GM18909 (cell line): ENCODE data around the gene WBP4.
"Not testable (repeated sequence)": the region's sequence is repeated elsewhere in the genome, so short reads cannot be mapped to it uniquely, and the experiment has no call there.

Source experiments
- ATAC-seq: cut with Tn5 transposase; IDR thresholded peaks from one replicate; pipeline ENCODE4 v1.9.1; 2021; ENCODE audit warnings: mild to moderate bottlenecking; ENCODE audit not compliant: unreplicated experiment, poor library complexity

The WBP4 gene

GRCh38 chr13:41075485-41075884, 14.2 kb downstream of the WBP4 start:
- no peak for ATAC-seq

DNA sequence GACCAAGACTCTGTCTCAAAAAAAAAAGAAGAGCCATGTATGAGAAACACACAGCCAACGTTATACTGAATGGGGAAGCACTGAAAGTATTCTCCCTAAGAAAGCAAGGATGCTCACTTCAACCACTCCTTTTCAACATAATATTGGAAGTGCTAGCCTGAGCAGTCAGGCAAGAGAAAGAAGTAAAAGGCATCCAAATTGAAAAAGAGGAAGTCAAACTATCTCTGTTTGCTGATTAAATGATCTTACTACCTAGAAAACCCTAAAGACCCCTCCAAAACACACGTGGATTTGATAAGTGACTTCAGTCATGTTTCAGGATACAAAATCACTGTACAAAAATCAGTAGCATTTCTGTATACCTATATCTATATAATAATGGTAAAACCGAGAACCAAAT, 16.2 kb downstream of the WBP4 start:
- no peak for ATAC-seq

GRCh38 chr13:41079725-41080124, 18.4 kb downstream of the WBP4 start:
- ATAC-seq, result no peak

DNA sequence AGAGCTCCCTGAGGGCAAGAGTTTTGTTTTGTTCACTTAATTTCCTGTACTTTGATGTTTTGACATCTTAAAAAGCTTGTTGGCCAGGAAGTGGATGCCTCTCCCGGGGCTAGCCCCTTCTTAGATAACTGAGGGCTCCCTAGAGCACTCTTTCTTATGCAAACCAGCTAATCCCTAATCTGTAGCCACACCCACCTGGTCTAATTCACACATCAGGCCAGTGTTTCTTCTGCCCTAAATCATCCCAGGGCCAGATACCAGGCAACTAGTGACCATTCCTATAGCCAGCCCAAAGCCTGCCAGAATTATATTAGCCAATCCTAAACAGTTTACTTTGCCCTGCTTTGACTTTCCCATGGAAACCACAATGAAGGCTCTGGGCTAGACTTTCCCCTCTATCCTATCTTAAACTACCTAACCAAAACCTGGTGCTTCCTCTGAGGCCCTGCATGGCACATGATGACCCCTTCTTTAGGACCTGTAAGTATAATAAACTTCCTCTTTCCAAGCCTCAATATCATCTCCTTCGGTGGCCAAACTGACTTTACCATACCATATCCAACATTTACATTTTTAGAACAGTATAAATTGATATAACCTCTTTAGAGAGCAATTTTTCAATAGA, 24.8 kb downstream of the WBP4 start:
- no peak for ATAC-seq

DNA sequence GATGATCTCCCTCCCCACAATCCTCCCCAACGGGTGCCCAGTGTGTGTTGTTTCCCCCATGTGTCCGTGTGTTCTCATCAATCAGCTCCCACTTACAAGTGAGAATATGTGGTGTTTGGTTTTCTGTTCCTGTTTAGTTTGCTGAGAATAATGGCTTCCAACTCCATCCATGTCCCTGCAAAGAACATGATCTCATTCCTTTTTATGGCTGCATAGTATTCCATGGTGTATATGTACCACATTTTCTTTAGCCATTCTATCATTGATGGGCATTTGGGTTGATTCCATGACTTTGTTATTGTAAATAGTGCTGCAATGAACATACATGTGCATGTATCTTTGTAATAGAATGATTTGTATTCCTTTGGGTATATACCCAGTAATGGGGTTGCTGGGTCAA, 34.4 kb downstream of the WBP4 start:
- ATAC-seq, result not testable (repeated sequence)

DNA sequence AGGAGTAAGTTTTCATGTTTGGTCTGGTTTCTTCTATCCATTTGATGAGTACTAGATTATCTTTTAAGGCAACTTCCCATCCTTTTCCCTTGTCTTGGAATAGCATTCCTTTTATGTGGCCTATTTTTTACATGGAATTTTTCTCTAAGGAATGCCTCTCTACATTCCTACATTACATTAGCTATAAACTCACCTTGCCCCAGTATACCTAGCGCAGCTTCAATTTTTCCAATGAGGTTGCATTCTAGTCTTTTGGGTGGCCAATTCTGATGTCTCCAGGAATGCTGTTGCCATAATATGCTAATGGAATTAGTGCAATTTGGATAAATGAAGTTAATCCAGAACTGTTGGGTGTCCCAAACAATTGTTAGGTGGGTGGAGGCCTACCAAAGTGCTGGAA, 37.5 kb downstream of the WBP4 start:
- no peak for ATAC-seq

DNA sequence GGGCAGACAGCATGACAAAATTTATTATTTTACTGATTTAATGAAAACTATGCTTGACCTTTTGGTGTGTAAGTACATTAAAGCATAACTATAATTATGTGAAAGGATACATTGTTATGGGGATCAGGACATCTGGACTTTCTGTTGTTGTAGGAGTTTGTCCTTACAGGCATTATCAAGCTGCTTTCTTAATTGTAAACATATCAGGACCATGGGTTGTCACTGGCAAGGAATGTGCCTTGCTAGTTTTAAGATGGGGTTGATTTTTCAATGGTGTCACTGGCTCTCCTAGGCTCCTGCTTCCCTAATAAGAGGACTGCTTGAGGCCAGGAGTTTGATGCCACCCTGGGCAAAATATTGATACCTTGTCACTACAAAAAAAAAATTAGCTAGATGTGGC, 38.7 kb downstream of the WBP4 start:
- no peak for ATAC-seq

GRCh38 chr13:41107104-41107571, 45.8 kb downstream of the WBP4 start:
- no peak for ATAC-seq

GRCh38 chr13:41107584-41108014, 46.3 kb downstream of the WBP4 start:
- ATAC-seq, result no peak

DNA sequence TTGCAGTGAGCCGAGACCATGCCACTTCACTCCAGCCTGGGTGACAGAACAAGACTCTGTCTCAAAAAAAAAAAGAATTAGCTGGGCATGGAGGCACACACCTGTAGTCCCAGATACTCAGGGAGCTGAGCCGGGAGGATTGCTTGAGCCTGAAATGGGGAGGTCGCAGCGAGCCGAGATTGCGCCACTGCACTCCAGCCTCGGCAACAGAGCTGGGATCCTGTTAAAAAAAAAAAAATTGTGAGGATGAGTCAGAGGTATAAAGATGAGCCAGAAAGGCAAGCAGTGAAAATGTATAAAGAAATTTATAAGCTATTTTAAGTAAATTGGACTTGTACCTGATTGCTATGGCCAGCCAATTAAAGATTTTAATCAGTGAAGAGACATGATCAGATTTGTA, 50.1 kb downstream of the WBP4 start:
- ATAC-seq, result no peak

GRCh38 chr13:41117869-41118268, 56.6 kb downstream of the WBP4 start:
- ATAC-seq, result no peak

- ATAC-seq, result no peak
Observed at GRCh38 chr13:41122838-41123237, 61.5 kb downstream of the WBP4 start.

GRCh38 chr13:41127701-41128100, 66.4 kb downstream of the WBP4 start:
- ATAC-seq, result no peak

GRCh38 chr13:41130356-41130755, 69.0 kb downstream of the WBP4 start:
- ATAC-seq, result no peak

DNA sequence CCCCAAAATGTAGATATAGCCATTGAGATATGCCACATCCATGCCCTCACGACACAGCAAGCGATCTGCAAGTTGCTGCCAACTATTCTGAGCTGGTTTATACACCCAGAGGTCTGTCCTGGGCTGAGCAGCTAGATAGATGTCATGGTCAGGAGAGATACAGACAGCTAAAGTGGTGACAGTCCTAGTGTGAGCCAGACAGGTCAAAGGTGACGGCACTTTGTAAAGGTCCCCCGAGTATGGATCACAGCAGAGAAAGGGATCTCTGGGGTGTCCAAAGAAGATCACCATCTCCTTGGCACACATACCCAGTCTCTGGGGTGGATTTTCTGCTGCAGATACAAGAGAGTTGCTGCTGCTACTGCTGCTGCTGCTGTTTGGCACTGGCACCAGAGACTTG, 69.9 kb downstream of the WBP4 start:
- ATAC-seq, result not testable (repeated sequence)

DNA sequence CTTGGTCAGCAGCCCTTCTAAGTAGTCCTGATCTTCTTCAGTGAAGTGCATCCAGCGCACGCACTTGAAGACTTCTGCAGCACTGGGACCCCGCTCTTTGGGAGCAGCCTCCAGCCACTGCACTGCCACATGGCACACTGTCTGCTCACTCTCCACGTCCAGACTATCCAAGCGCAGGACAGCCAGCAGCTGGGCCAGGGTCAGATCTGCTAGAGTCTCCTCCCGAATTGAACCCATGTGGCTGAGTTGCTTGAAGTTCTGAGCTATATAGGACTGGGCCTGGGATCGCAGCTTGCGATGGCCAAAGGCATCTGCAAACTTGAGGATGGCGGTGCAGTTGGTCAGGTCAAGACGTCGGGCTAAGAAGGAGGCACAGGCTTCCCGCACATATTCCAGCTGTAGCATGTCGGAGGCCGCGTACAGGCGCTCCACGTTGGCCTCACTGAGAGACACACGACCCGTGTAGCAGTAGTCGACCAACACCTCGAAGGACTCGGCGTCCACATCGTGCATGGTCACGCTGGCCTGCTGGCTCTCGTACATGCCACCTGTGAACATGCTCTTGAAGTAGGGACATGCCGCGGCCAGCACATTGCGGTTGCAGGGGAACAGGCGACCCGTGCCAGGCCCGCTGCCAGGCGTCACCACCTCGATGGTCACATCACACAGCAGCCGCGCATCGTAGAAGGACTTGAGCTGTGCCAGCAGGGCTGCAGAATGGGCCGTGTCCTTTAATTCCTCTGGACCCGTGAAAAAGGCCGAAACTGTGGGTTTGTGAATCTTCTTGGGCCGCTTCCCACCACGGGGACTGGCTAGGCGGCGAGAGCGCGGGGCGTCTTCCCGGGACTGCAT, 70.6 kb downstream of the WBP4 start:
- peak; percentile 8 for ATAC-seq

DNA sequence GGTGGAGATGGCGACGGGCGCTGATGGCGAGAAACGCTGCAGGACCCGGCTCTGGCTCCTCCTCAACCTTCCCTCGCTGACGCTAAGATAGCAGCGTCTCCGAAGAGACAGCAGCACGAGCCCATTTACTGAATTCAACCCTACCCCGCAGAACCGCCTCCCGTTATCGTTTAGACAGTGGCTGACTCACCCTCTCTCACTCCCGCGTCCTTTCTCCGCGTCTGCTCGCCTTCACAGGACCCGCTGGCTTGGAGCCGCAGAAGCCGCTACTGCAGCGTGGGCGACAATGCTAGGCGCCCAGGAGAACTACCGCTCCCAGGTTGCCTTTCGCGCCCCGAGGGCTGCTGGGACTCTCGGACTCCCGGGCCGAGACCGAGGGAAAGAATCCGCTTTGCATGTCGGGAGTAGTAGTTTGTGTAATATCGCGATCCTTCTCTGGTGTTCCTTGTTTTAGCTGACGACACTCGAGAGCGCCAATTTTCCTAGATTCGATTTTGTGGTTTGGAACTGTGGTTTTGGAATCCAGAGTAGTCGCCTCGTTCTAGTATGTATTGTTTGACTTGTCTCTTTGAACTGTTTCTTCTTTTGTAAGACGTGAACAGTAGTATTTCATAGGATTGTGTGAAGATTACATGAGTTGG, 71.3 kb downstream of the WBP4 start, which contains the start of gene KBTBD6:
Gene KBTBD6, minus strand, starts transcription at position 291 of the 641 bp plus-strand sequence. CDS start 291 bp downstream, outside the sequence.
- ATAC-seq, result peak; percentile 97
